Measurements from ENCODE around the gene TNFRSF11A. TPM values are rescaled to one million over a fixed set of nuclear protein-coding genes. Genes with fewer than 3 reads are reported as not detected.

TNFRSF11A gene
- total RNA-seq, 2 donors from 2014 or later: 5.4 to 13.7 TPM

GRCh38 chr18:62365420-62365819, 40.3 kb downstream of the TNFRSF11A start:
- peak; percentile 82 to 84 for ATAC-seq (replicated peaks in 1 of 2)
- Mint-ChIP-seq H3K4me3 (peak overlapping the region; percentile 9 to 17), H3K27ac (peak overlapping the region; percentile 36), H3K4me1 (ENCODE audit: low read depth) (peaks cover 35% of the 10 kb centered on the region), H3K36me3 (ENCODE audit: insufficient read depth in 2 of 2) (peaks cover 9 to 10% of the 10 kb centered on the region in 2 donors), H3K27me3 (ENCODE audit: low read depth) (no peaks in the 10 kb centered on the region), H3K9me3 (no peaks in the 10 kb centered on the region)
- peak in 1 of 2 donors; percentile 26 for DNase-seq

GRCh38 chr18:62366992-62367391, 41.9 kb downstream of the TNFRSF11A start:
- no peaks in the 10 kb centered on the region for H3K9me3 Mint-ChIP-seq
- peak overlapping the region; percentile 73 for H3K27ac Mint-ChIP-seq
- no peaks in the 10 kb centered on the region for H3K27me3 Mint-ChIP-seq (ENCODE audit: low read depth)
- peaks cover 9 to 10% of the 10 kb centered on the region in 2 donors for H3K36me3 Mint-ChIP-seq (ENCODE audit: insufficient read depth in 2 of 2)
- peaks cover 35% of the 10 kb centered on the region for H3K4me1 Mint-ChIP-seq (ENCODE audit: low read depth)
- no peak for DNase-seq
- peak overlapping the region in 1 of 2 donors; percentile 34 for H3K4me3 Mint-ChIP-seq
- no peak for ATAC-seq (replicated peaks in 1 of 2)

DNA sequence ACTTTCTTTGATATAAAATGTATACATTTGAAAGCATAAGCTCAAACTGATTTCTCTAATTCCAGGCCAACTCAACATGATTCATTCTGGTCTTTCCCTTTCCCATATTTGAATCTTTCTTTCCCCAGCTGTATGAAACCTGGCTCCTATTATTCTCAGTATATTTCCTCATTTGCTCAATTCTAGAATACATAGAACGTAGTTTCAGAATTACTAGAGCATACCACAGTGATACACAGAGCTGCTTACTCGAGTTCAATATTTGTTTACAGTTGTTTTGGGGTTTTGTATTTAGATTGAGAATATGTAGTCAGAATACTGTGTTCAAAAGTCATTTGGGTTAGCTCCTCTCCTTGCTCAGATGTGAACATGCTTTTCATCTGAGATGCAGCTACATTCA, 43.0 kb downstream of the TNFRSF11A start:
- Mint-ChIP-seq H3K9me3 (no peaks in the 10 kb centered on the region), H3K4me3 (peak overlapping the region; percentile 20 to 29), H3K27ac (peak overlapping the region; percentile 10), H3K36me3 (ENCODE audit: insufficient read depth in 2 of 2) (peaks cover 8 to 9% of the 10 kb centered on the region in 2 donors), H3K4me1 (ENCODE audit: low read depth) (peaks cover 35% of the 10 kb centered on the region), H3K27me3 (ENCODE audit: low read depth) (no peaks in the 10 kb centered on the region)
- ATAC-seq (replicated peaks in 1 of 2) (peak; percentile 71 to 77), DNase-seq (no peak)

- ATAC-seq (replicated peaks in 1 of 2): no peak
Observed at GRCh38 chr18:62369129-62369644, 44.1 kb downstream of the TNFRSF11A start.

GRCh38 chr18:62370366-62370765, 45.3 kb downstream of the TNFRSF11A start:
- Mint-ChIP-seq H3K4me1 (ENCODE audit: low read depth) (peaks cover 33% of the 10 kb centered on the region), H3K27me3 (ENCODE audit: low read depth) (no peaks in the 10 kb centered on the region), H3K36me3 (ENCODE audit: insufficient read depth in 2 of 2) (peaks cover 4 to 7% of the 10 kb centered on the region in 2 donors), H3K9me3 (no peaks in the 10 kb centered on the region), H3K27ac (no peak overlapping the region), H3K4me3 (no peak overlapping the region)
- ATAC-seq (replicated peaks in 1 of 2) (no peak), DNase-seq (no peak)

More at GRCh38 chr18:62369129-62369644, 44.1 kb downstream of the TNFRSF11A start:
- no peak overlapping the region for H3K27ac Mint-ChIP-seq
- peaks cover 41% of the 10 kb centered on the region for H3K4me1 Mint-ChIP-seq (ENCODE audit: low read depth)
- H3K4me3 Mint-ChIP-seq: no peak overlapping the region
- H3K9me3 Mint-ChIP-seq: no peaks in the 10 kb centered on the region
- H3K36me3 Mint-ChIP-seq (ENCODE audit: insufficient read depth in 2 of 2): peaks cover 4 to 8% of the 10 kb centered on the region in 2 donors
- DNase-seq: no peak
- no peaks in the 10 kb centered on the region for H3K27me3 Mint-ChIP-seq (ENCODE audit: low read depth)

DNA sequence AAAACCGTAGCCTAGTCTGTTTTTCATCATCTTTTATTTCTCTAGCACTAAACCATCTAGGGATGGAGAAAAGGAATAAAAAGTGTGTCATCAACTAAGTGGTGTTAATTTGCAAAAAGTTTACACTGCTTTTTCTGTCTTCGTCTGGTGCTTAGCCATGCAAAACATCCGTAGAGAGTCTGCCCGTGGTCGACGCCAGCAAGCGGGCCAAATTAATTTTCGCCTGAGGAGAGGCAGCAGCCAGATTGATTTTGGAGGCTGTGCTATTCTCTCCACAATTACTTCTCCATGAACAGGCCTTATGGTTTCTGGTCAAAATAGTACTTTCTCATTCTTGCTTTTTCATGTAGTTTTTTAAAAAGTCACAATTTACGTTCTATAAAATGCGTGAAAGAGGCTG, 46.3 kb downstream of the TNFRSF11A start:
- no peaks in the 10 kb centered on the region for H3K9me3 Mint-ChIP-seq
- DNase-seq (no peak), ATAC-seq (replicated peaks in 1 of 2) (no peak)
- H3K36me3 Mint-ChIP-seq (ENCODE audit: insufficient read depth in 2 of 2): peaks cover 4 to 6% of the 10 kb centered on the region in 2 donors
- H3K27me3 Mint-ChIP-seq (ENCODE audit: low read depth): no peaks in the 10 kb centered on the region
- no peak overlapping the region for H3K4me3 Mint-ChIP-seq
- peaks cover 24% of the 10 kb centered on the region for H3K4me1 Mint-ChIP-seq (ENCODE audit: low read depth)
- peak overlapping the region; percentile 11 for H3K27ac Mint-ChIP-seq

DNA sequence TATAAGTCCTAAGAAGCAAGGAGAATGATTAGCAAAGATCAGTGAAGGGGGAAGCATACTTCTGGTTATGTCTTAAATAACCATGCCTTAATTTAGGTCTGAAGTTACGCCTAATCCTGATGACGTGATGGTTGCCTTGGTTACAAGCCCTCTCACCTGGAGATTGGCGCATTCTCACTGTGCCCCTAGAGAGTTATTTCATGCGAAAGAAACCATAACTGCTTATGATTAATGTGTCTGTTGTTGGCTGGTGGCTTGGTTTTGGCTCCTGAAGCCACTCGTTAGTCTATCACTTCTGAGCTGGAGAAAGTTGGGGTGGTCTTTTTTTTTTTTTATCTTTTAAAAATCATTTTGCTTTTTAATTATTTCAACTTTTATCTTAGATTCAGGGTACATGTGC, 47.0 kb downstream of the TNFRSF11A start:
- DNase-seq (no peak), ATAC-seq (replicated peaks in 1 of 2) (no peak)
- no peak overlapping the region for H3K4me3 Mint-ChIP-seq
- H3K36me3 Mint-ChIP-seq (ENCODE audit: insufficient read depth in 2 of 2): peaks cover 4 to 5% of the 10 kb centered on the region in 2 donors
- H3K27me3 Mint-ChIP-seq (ENCODE audit: low read depth): no peaks in the 10 kb centered on the region
- H3K9me3 Mint-ChIP-seq: no peaks in the 10 kb centered on the region
- H3K4me1 Mint-ChIP-seq (ENCODE audit: low read depth): peaks cover 22% of the 10 kb centered on the region
- no peak overlapping the region for H3K27ac Mint-ChIP-seq

DNA sequence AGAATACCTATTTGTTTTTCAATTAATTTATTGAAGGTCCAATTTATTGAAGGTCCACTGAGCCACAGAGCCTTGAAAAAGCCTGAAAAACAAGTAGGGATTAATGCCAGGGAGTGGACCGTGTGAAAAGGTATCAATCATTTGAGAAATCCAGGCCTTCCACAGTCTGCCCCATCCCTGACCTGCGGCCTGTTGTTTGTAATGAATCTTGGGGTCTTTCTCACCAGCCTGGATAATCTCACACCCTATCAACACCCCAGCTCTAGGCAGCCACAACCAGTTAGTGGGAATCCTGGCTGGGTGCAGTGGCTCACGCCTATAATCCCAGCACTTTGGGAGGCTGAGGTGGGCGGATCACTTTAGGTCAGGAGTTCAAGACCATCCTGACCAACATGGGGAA, 47.8 kb downstream of the TNFRSF11A start:
- Mint-ChIP-seq H3K27ac (no peak overlapping the region), H3K4me1 (ENCODE audit: low read depth) (peaks cover 15% of the 10 kb centered on the region), H3K27me3 (ENCODE audit: low read depth) (no peaks in the 10 kb centered on the region), H3K4me3 (no peak overlapping the region), H3K9me3 (no peaks in the 10 kb centered on the region), H3K36me3 (ENCODE audit: insufficient read depth in 2 of 2) (peaks cover 0 to 2% of the 10 kb centered on the region in 2 donors)
- ATAC-seq (replicated peaks in 1 of 2) (no peak), DNase-seq (no peak)

- Mint-ChIP-seq H3K27ac (no peak overlapping the region), H3K4me3 (no peak overlapping the region), H3K9me3 (no peaks in the 10 kb centered on the region), H3K36me3 (ENCODE audit: insufficient read depth in 2 of 2) (no peaks in the 10 kb centered on the region), H3K27me3 (ENCODE audit: low read depth) (no peaks in the 10 kb centered on the region), H3K4me1 (ENCODE audit: low read depth) (peaks cover 12% of the 10 kb centered on the region)
- ATAC-seq (replicated peaks in 1 of 2) (no peak), DNase-seq (no peak)
Observed at GRCh38 chr18:62374410-62374965, 49.4 kb downstream of the TNFRSF11A start.

GRCh38 chr18:62377131-62377807, 52.2 kb downstream of the TNFRSF11A start:
- no peaks in the 10 kb centered on the region for H3K27me3 Mint-ChIP-seq (ENCODE audit: low read depth)
- no peak overlapping the region for H3K4me3 Mint-ChIP-seq
- H3K9me3 Mint-ChIP-seq: no peaks in the 10 kb centered on the region
- H3K27ac Mint-ChIP-seq: no peak overlapping the region
- H3K4me1 Mint-ChIP-seq (ENCODE audit: low read depth): peaks cover 12% of the 10 kb centered on the region
- H3K36me3 Mint-ChIP-seq (ENCODE audit: insufficient read depth in 2 of 2): no peaks in the 10 kb centered on the region
- no peak for DNase-seq
- ATAC-seq (replicated peaks in 1 of 2): no peak

DNA sequence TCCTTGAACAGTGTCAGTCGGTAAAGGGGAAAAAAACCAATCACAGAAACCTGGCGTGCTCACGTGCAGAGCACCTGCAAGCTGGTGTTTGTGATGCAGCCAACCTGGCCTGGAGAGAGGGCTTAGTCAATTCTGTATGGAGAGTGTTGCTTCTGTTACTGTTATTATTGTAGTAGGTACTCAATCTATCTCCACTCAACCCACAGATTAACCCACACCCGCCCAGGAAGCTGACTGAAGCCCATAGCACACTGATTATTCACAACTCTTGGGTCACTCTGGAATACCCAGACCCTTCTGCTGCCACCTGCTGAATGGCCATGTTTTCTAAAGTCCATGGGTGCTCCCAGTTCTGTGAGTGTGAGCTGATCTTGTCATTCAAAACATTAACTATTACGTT, 53.9 kb downstream of the TNFRSF11A start:
- H3K27ac Mint-ChIP-seq: no peak overlapping the region
- H3K36me3 Mint-ChIP-seq (ENCODE audit: insufficient read depth in 2 of 2): peaks cover 0 to 3% of the 10 kb centered on the region in 2 donors
- H3K27me3 Mint-ChIP-seq (ENCODE audit: low read depth): no peaks in the 10 kb centered on the region
- peaks cover 7% of the 10 kb centered on the region for H3K4me1 Mint-ChIP-seq (ENCODE audit: low read depth)
- ATAC-seq (replicated peaks in 1 of 2): peak in 1 of 2 donors; percentile 70
- H3K4me3 Mint-ChIP-seq: no peak overlapping the region
- peaks cover 3 to 5% of the 10 kb centered on the region in 2 donors for H3K9me3 Mint-ChIP-seq
- DNase-seq: peak in 1 of 2 donors; percentile 11

DNA sequence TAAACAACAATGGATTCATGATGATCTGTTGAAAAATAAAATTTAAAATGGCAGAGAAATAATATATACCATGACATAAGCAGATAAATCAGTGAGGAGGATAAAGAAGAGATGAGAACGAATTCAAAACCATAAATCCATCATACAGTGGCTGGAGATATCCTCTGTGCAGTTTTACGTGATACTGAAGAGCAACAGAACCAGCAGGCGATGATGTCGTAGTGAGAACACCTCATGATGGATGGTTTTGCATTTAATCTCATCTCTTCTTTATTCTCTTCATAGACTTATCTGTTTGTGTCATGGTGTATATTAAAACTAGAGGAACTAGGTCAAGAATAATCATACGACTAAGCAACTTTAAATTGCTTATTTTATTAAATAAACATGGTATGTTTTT, 56.3 kb downstream of the TNFRSF11A start:
- H3K9me3 Mint-ChIP-seq: peaks cover 3 to 5% of the 10 kb centered on the region in 2 donors
- DNase-seq (no peak), ATAC-seq (replicated peaks in 1 of 2) (no peak)
- no peak overlapping the region for H3K27ac Mint-ChIP-seq
- H3K36me3 Mint-ChIP-seq (ENCODE audit: insufficient read depth in 2 of 2): peaks cover 0 to 3% of the 10 kb centered on the region in 2 donors
- H3K4me1 Mint-ChIP-seq (ENCODE audit: low read depth): peaks cover 7% of the 10 kb centered on the region
- no peak overlapping the region for H3K4me3 Mint-ChIP-seq
- no peaks in the 10 kb centered on the region for H3K27me3 Mint-ChIP-seq (ENCODE audit: low read depth)

DNA sequence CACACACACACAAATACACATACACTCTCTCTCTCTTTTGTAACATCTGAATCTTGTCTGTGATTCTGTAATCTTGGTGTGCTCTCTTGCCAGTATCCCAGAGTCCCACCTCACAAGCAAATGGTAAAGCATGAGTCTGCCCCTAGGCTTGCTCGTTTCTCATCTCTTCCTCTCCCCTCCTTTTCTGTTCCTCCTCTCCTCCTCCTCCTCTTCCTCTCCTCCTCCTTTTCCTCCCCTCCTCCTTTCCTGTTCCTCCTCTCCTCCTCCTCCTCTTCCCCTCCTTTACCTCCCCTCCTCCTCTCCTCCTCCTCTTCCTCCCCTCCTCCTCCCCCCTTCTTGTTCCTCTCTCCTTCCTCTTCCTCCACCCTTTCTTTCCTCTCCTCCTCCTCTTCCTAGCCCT, 59.0 kb downstream of the TNFRSF11A start:
- peak overlapping the region; percentile 54 for H3K27ac Mint-ChIP-seq
- no peaks in the 10 kb centered on the region for H3K27me3 Mint-ChIP-seq (ENCODE audit: low read depth)
- H3K4me1 Mint-ChIP-seq (ENCODE audit: low read depth): peaks cover 3% of the 10 kb centered on the region
- H3K36me3 Mint-ChIP-seq (ENCODE audit: insufficient read depth in 2 of 2): peaks cover 0 to 3% of the 10 kb centered on the region in 2 donors
- ATAC-seq (replicated peaks in 1 of 2) (no peak), DNase-seq (no peak)
- no peak overlapping the region for H3K4me3 Mint-ChIP-seq
- peaks cover 3 to 5% of the 10 kb centered on the region in 2 donors for H3K9me3 Mint-ChIP-seq
